ENCODE results near the gene PBOV1.
"Not testable (repeated sequence)": the region's sequence is repeated elsewhere in the genome, so short reads cannot be mapped to it uniquely, and the experiment has no call there.

PBOV1 gene

DNA sequence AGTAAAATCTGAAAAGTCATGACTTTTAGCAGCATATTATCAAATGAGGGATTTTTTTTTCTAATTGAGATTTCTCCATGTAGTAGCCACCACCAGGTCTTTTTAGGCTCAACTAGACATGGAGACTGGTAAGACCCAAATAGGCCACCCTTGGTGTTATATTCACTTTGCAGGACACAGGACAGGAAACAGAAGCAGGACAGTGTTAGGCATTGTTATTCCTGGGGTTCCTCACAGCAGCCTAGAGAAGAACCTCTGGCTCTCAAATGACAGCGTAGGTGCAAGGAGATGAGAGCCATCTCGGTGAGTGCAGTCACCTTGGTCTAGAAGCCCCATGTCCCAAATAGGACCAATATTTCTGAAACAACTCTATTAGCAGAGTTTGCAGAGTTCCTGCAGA lies 19.2 kb upstream of the PBOV1 start:
- DNase-seq, result no peak

- no peak for DNase-seq
These were observed 17.4 kb upstream of the PBOV1 start for GRCh38 chr6:138235693-138236092.

GRCh38 chr6:138235205-138235604 lies 16.9 kb upstream of the PBOV1 start:
- no peak for DNase-seq

DNA sequence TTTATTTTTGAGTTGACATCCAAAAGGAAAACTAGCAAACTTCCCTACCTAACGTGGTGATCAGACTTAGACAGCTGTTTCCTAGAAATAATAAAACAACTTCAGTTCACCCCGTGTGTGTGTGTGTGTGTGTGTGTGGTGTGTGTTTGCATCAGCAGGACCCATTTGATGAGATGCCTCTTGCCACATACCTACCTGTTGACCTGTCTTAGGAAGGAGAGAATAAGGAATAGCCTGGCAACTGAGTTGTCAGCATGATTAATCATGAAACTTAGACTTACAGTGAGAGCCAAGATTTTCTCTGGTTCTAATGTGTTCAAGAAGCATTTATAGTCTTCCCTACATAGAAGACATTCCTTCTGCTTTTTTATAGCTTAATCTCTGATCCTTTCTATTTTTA lies 16.1 kb upstream of the PBOV1 start:
- DNase-seq, result no peak

GRCh38 chr6:138231381-138231886 lies 13.1 kb upstream of the PBOV1 start:
- no peak for DNase-seq

DNA sequence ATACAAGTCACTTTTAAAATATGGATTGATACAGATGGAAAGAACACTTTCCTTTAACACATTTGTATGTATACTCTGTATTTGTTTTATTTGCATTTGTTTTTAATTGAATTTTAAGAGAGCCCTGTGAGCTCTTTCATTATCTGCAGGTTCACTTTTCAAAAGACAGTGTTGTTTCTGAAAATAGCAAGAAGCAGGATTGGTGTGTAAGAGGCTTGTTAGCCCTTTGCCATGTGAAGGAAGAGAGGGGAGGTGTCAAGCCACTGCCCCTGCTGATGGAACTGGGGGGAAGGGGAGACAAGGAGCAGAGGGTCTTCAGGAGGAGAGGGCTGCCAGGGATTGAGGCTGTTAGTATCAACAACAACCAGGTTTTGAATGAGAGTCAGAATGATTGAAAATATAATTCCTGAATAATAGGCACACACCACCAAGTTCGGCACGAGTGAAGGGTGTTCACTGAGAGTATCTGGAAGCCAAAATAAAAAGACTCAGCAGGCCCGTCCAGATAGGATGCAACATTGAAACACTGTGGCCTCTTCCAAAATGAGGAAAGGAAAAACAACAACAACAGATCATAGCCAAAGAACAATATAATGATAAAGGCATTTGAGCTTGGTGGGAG lies 12.6 kb upstream of the PBOV1 start:
- no peak for DNase-seq

GRCh38 chr6:138230221-138230620 lies 11.9 kb upstream of the PBOV1 start:
- no peak for DNase-seq

DNA sequence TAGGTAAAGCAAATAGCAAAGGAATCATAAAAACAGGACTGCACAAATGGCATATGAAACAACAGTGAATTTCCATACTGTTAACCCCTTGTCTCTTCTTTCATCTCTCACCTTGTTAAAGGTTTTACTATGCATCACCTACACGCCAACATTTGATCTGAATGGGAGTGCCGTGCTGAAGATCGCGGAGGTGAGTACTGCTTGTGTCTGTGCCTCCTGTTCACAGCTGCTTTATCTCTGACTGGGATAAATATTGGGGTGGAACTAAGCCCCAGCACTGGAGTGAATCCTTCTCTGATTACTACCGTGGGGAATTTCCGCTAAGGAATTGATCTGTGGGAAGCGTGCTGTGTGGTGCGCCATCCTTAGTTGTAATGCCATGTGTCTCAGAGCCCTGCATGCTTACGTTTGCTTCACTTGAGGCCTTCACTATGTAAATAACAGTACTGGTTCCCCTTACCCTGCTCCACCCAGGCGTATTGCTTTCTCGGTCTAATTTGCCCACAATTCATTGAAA lies 11.4 kb upstream of the PBOV1 start:
- DNase-seq, result no peak

GRCh38 chr6:138229072-138229471 lies 10.8 kb upstream of the PBOV1 start:
- DNase-seq, result no peak

- no peak for DNase-seq
These were observed 9.1 kb upstream of the PBOV1 start for GRCh38 chr6:138227316-138227781.

GRCh38 chr6:138226700-138227315 lies 8.5 kb upstream of the PBOV1 start:
- peak; percentile 14 for DNase-seq

GRCh38 chr6:138225953-138226352 lies 7.7 kb upstream of the PBOV1 start:
- no peak for DNase-seq

DNA sequence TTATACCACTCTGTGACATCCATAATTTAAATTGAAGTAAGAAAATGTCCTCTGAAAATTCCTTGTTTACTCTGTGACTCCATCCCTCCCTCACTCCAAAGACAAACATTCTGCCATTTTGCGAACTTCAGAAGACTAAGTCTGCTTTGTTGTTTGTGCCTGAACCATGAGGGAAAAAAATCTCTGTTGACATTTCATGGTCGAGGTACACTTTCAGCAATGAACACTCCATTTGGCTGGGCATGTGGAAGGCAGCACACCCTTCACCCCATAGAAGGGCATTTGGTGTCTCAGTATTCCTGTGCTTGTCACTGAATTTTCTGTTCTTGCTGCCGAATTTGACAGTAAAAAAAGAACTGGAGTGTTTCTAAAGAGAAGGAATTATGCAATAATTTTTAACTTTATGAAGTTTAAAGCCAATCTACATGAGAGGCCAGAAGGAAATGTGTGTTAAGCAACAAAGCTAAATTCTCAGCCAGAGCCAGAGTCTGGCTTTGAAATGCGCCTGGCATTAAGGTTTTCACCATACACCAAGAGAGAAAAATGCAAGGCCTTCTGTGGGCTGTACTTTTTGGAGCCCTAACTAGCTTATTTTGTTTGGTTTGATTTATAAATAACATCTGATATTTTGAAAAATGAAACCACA lies 4.7 kb upstream of the PBOV1 start:
- no peak for DNase-seq

DNA sequence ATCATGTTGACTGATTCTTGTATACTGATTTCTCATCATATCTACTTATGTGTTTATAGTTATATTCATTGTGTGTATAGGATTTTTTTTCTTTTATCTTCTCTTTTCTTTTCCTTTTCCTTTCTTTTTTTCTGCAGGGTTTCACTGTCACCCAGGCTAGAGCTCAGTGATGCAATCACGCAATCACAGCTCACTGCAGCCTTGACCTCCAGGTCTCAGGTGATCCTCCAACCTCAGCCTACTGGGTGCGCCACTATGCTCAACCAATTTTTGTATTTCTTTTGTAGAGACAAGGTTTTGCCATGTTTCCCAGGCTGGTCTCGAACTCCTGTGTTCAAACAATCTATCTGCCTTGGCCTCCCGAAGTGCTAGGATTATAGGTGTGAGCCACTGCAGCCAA lies 1.6 kb upstream of the PBOV1 start:
- DNase-seq, result no peak

DNA sequence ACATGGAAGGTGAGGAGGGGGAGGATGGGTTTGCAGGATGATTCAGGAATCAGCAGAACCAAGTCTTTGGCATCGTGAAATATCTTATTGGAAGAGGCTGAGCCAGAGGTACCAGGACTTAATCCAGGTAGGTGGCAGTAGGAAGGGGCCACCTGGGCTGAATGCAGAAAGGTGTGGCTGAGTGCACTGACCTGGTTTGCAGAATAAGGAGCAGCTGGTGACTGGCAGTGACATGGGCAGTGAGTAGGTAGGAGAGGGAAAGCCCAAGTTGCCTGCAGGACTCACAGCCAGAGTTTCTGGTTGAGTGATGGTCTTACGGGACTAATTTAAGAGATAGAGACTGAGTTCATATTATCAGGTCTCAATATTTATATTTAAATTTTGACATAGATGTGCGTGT lies 1.1 kb upstream of the PBOV1 start:
- DNase-seq, result no peak

- no peak for DNase-seq
These were observed 3.1 kb downstream of the PBOV1 start for GRCh38 chr6:138215093-138215782.

- not testable (repeated sequence) for DNase-seq
These were observed 5.8 kb downstream of the PBOV1 start for GRCh38 chr6:138212530-138212929.

DNA sequence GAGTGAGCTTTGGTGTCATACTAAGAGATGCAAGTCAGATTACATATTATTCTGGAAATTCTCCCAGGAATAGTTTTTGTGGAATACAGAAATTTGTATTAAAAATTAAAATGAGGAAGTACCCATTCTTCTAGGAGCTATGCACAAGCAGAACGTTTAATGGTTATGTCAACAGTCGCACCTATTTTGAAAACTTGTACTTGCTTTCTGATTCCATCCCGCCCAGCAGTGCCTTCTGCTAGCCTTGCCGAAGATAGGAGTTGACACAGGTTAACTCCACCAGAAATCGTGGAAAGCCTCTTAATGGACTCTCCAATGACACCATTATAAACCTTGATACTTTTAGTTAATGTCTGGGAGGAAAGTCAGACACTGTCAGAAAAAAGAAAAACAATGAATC lies 6.7 kb downstream of the PBOV1 start:
- DNase-seq, result no peak

- DNase-seq, result no peak
These were observed 7.2 kb downstream of the PBOV1 start for GRCh38 chr6:138211048-138211581.

DNA sequence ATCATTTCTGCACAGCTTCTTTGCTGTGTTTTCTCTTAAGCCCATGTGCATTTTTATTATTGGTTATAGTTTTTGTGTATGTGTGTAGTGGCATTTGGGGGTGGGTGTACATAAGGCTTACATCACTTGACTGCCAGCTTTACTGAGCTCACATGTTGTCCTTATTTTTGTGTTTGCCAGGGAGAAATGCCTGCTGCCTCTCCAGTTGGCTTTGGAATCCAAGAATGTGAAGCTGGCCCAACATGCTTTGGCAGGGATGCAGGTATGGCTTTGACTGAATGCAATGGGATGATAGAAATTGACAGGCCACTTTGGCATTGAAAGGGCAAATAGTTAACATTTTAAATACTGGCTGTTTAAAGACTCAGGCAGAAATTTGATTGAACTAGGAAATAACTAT lies 11.4 kb downstream of the PBOV1 start:
- no peak for DNase-seq

DNA sequence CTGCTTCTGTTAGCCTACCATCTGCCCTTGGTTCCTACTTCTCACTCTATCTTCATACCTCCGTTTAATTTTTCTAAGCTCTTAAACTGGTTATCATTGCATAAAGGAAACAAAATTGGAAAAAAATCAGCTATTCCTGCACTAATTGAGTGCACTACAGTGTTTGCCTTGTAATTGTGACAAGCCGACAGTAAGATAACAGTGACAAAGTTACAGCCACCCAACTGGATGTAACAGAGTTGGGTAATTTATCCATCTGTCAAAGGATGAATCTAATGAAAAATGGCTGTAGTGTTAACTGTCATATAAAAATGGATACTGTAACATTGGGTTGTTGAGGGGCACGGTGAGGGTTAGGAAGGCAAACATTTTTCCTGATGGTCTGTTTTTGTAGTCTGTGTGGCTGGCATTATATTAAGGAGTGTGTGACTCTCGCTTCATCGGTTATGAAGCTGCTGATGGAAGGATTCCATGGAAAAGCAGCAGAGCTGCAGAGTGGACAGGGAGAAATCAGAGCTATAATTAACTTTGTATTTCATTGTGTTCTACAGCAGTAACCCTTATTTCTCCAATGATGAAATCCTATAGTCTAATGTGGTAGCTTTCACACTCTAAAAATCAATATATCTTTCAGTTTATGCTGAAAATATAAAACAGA lies 12.7 kb downstream of the PBOV1 start:
- no peak for DNase-seq

- DNase-seq, result no peak
These were observed 13.4 kb downstream of the PBOV1 start for GRCh38 chr6:138204792-138205384.
